Activated CD8-positive, alpha-beta T cell treated with anti-CD3 and anti-CD28 coated beads for 36 hours (primary cell): Measurements from ENCODE around the gene HDGFL2. TPM values are rescaled to one million over a fixed set of nuclear protein-coding genes. Genes with fewer than 3 reads are reported as not detected.

Source experiments
- ATAC-seq: fragments of 200-7000 bp; cut with Tn5 transposase; one replicate; pipeline ENCODE4 v1.10.0; 2021; ENCODE audit warnings: mild to moderate bottlenecking, moderate library complexity
- CTCF ChIA-PET: fragments of 350-600 bp; sonication (Branson Sonifier 250); formaldehyde crosslinking; loops from one replicate; lab custom pipeline; 2021; ENCODE audit warnings: antibody characterized with exemption; lab: Charles Lee
- POLR2A ChIA-PET: fragments of 350-600 bp; sonication (Branson Sonifier 250); formaldehyde crosslinking; loops from one replicate; lab custom pipeline; 2021; ENCODE audit warnings: antibody characterized with exemption; lab: Charles Lee
- DNase-seq: peaks from one replicate; pipeline ENCODE4 v3.0.0-alpha.2; 2020
- H3K27ac Mint-ChIP-seq: one replicate; pipeline ENCODE4 v1.8.0; 2021; ENCODE audit warnings: mild to moderate bottlenecking, mixed read lengths
- H3K27me3 Mint-ChIP-seq: one replicate; pipeline ENCODE4 v1.8.0; 2021; ENCODE audit warnings: mixed read lengths
- H3K36me3 Mint-ChIP-seq: one replicate; pipeline ENCODE4 v1.8.0; 2021; ENCODE audit warnings: low read depth, mixed read lengths
- H3K4me1 Mint-ChIP-seq: one replicate; pipeline ENCODE4 v1.8.0; 2021; ENCODE audit warnings: low read depth, mixed read lengths
- H3K4me3 Mint-ChIP-seq: one replicate; pipeline ENCODE4 v1.8.0; 2021; ENCODE audit warnings: mild to moderate bottlenecking, moderate library complexity, mixed read lengths
- H3K9me3 Mint-ChIP-seq: one replicate; pipeline ENCODE4 v1.8.0; 2021; ENCODE audit warnings: mixed read lengths
- intact Hi-C: fragments of 100-400 bp; cut with micrococcal nuclease; formaldehyde crosslinking; loops from one replicate; pipeline ENCODE4 v1.10.0; 2022
- total RNA-seq, 2 experiments: library from RNA; stranded (reverse); gene quantifications; one replicate each; pipeline ENCODE4 v1.2.3, GENCODE V29; 2021
- TF ChIP-seq, protein P1 (sequence below): fragments of 200-600 bp; IDR thresholded peaks from one replicate; pipeline ENCODE4 v1.8.0; 2022; ENCODE audit warnings: antibody characterized with exemption, mild to moderate bottlenecking

The HDGFL2 gene
- total RNA-seq, 2 experiments from 2014 or later = 37.5 to 44.0 TPM

DNA sequence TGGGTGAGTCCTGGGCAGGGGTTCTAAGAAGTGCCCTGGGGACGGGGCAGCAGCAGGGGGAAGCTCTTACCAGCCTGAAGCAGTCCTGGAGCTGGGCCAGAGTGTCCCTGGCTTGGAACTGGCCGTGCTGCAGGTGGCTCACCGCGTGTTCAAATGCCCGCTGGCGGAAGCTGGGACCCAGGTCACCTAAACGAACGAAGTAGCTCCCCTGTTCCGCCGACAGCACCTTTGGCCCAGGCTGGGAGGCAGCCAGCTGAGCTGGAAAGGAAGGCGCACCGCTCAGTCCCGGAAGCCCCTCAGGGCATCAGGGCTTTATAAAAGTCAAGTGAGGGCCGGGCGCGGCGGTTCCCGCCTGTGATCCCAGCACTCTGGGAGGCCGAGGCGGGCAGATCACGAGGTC is 36.6 kb downstream of the HDGFL2 start:
- Mint-ChIP-seq H3K27ac (no peak overlapping the region), H3K27me3 (no peaks in the 10 kb centered on the region), H3K36me3 (peaks cover 3% of the 10 kb centered on the region), H3K4me3 (no peak overlapping the region), H3K4me1 (peaks cover 8% of the 10 kb centered on the region), H3K9me3 (no peaks in the 10 kb centered on the region)
- ATAC-seq = no peak
- TF ChIP-seq, protein P1, sequence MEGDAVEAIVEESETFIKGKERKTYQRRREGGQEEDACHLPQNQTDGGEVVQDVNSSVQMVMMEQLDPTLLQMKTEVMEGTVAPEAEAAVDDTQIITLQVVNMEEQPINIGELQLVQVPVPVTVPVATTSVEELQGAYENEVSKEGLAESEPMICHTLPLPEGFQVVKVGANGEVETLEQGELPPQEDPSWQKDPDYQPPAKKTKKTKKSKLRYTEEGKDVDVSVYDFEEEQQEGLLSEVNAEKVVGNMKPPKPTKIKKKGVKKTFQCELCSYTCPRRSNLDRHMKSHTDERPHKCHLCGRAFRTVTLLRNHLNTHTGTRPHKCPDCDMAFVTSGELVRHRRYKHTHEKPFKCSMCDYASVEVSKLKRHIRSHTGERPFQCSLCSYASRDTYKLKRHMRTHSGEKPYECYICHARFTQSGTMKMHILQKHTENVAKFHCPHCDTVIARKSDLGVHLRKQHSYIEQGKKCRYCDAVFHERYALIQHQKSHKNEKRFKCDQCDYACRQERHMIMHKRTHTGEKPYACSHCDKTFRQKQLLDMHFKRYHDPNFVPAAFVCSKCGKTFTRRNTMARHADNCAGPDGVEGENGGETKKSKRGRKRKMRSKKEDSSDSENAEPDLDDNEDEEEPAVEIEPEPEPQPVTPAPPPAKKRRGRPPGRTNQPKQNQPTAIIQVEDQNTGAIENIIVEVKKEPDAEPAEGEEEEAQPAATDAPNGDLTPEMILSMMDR = no peak
- no peak for DNase-seq
- intact Hi-C loops = no loop called here
- CTCF ChIA-PET = interaction anchor here (0.7 to 0.9 kb wide), 2 partner anchors 10 to 16 kb away, joined by 3 read pairs; partner anchors contain the start of gene PLIN4
- POLR2A ChIA-PET = interaction anchor here (1.5 kb wide), 1 partner anchor 27 kb away, joined by 4 read pairs; the partner anchor contains the start of gene PLIN5

DNA sequence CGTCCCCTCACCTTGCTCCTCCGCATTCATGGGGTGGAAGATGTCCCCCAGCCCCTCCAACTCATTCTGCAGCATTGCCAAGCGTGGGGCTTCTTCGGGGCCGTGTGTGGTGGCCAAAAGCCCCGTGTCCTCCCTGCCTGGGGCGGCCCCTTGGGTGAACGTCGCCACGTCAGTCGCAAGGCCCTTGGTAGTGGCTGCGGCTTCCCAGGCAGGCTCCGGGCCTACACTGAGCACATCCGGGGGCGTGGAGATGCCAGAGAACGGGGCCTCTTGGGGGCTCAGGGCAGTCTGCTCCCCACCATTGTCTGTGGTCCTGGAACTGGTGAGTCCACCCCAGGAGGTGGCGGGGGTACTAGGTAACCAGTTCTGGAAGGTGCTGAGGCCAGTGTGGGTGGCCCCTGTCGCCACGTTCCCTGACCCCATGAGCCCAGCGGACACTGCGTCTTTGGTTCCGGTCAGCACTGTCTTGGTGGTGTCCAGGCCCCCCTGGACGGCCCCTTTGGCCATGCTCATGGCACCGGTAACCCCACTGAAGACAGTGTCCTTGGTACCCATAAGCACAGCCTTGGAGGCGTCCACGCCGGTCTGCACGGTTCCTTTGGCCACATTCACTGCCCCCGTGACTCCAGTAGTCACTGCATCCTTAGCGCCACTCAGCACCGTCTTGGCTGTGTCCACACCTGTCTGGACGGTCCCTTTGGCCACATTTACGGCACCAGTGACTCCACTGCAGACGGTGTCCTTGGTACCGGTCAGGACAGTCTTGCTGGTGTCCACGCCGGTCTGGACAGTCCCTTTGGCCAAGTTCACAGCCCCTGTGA is 38.5 kb downstream of the HDGFL2 start:
- no peak overlapping the region for H3K4me3 Mint-ChIP-seq
- no peak overlapping the region for H3K27ac Mint-ChIP-seq
- no peaks in the 10 kb centered on the region for H3K9me3 Mint-ChIP-seq
- H3K27me3 Mint-ChIP-seq = no peaks in the 10 kb centered on the region
- POLR2A ChIA-PET = interaction anchor here (0.7 kb wide), 1 partner anchor 1460 kb away, joined by 3 read pairs; no protein-coding TSS in a partner anchor
- CTCF ChIA-PET = no interaction called here
- ATAC-seq (no peak), DNase-seq (no peak)
- H3K36me3 Mint-ChIP-seq = peaks cover 3% of the 10 kb centered on the region
- H3K4me1 Mint-ChIP-seq = peaks cover 8% of the 10 kb centered on the region
- intact Hi-C loops = no loop called here
- TF ChIP-seq, protein P1 = no peak

DNA sequence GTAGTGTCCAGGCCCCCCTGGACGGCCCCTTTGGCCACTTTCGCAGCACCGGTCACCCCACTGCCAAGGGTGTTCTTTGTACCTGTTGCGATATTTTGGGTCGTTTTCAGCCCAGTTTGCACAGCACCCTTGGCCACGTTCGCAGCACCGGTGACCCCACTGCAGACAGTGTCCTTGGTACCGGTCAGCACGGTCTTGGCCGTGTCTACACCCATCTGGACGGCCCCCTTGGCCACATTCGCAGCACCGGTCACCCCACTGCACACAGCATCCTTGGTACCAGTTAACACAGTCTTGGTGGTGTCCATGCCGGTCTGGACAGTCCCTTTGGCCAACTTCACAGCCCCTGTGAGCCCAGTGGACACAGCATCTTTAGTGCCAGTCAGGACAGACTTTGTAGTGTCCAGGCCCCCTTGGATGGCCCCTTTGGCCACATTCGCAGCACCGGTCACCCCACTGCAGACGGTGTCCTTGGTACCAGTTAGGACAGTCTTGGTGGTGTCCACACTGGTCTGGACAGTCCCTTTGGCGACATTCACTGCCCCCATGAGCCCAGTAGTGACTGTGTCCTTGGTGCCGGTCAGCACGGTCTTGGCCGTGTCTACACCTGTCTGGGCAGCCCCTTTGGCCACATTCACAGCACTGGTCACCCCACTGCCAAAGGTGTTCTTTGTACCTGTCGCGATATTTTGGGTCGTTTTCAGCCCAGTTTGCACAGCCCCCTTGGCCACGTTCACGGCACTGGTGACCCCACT is 39.4 kb downstream of the HDGFL2 start:
- peaks cover 4% of the 10 kb centered on the region for H3K4me1 Mint-ChIP-seq
- TF ChIP-seq, protein P1 = no peak
- H3K27me3 Mint-ChIP-seq = no peaks in the 10 kb centered on the region
- ChIA-PET CTCF (no interaction called here), POLR2A (no interaction called here)
- DNase-seq (no peak), ATAC-seq (no peak)
- H3K27ac Mint-ChIP-seq = no peak overlapping the region
- H3K36me3 Mint-ChIP-seq = no peaks in the 10 kb centered on the region
- H3K4me3 Mint-ChIP-seq = no peak overlapping the region
- intact Hi-C loops = no loop called here
- no peaks in the 10 kb centered on the region for H3K9me3 Mint-ChIP-seq

DNA sequence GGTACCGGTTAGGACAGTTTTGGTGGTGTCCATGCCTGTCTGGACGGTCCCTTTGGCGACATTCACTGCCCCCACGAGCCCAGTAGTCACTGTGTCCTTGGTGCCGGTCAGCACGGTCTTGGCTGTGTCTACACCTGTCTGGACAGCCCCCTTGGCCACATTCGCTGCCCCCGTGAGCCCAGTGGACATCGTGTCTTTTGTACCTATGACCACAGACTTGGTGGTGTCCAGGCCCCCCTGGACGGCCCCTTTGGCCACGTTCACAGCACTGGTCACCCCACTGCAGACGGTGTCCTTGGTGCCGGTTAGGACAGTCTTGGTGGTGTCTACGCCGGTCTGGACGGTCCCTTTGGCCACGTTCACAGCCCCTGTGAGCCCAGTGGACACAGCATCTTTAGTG is 40.0 kb downstream of the HDGFL2 start:
- H3K27me3 Mint-ChIP-seq = no peaks in the 10 kb centered on the region
- intact Hi-C loops = no loop called here
- CTCF ChIA-PET = no interaction called here
- H3K4me1 Mint-ChIP-seq = no peaks in the 10 kb centered on the region
- no peaks in the 10 kb centered on the region for H3K36me3 Mint-ChIP-seq
- TF ChIP-seq, protein P1 = no peak
- DNase-seq (no peak), ATAC-seq (no peak)
- H3K27ac Mint-ChIP-seq = no peak overlapping the region
- no peak overlapping the region for H3K4me3 Mint-ChIP-seq
- no peaks in the 10 kb centered on the region for H3K9me3 Mint-ChIP-seq
- POLR2A ChIA-PET = no interaction called here

DNA sequence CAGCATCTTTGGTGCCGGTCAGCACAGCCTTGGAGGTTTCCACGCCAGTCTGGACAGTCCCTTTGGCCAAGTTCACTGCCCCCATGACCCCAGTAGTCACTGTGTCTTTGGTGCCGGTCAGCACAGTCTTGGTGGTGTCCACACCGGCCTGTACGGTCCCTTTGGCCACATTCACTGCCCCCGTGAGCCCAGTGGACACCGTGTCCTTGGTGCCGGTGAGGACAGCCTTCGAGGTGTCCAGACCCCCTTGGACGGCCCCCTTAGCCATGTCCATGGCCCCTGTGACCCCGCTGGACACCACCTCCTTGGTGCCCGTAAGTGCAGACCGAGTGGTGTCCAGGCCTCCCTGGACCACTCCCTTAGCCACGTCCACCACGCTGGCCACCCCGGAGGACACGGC is 41.2 kb downstream of the HDGFL2 start:
- H3K4me1 Mint-ChIP-seq = no peaks in the 10 kb centered on the region
- no peak overlapping the region for H3K4me3 Mint-ChIP-seq
- TF ChIP-seq, protein P1 = no peak
- DNase-seq = no peak
- CTCF ChIA-PET = no interaction called here
- H3K36me3 Mint-ChIP-seq = no peaks in the 10 kb centered on the region
- H3K27ac Mint-ChIP-seq = no peak overlapping the region
- intact Hi-C loops = no loop called here
- no peaks in the 10 kb centered on the region for H3K27me3 Mint-ChIP-seq
- no peak for ATAC-seq
- H3K9me3 Mint-ChIP-seq = no peaks in the 10 kb centered on the region
- POLR2A ChIA-PET = no interaction called here
